Breast epithelium (tissue), 4 donors: ENCODE results near the gene ACTRT2. TPM values are rescaled to one million over a fixed set of nuclear protein-coding genes. Genes with fewer than 3 reads are reported as not detected.

Source experiments
- DNase-seq, 2 donors: peaks; one replicate each; pipeline ENCODE4 v3.0.0-alpha.2; 2019; ENCODE audit warnings: low spot score in 2 of 2
- H3K27ac ChIP-seq, 2 donors: fragments of 200-600 bp; sonication (generic) in 1 of 2; one replicate each; pipeline ENCODE4 v1.5.1; 2016 to 2019; ENCODE audit warnings: mild to moderate bottlenecking in 1 of 2
- H3K27me3 ChIP-seq, 2 donors: fragments of 200-600 bp; sonication (generic) in 1 of 2; one replicate each; pipeline versions ENCODE4 v1.5.1 to v1.6.0; 2017 to 2019; ENCODE audit warnings: control low read depth in 1 of 2, mild to moderate bottlenecking in 1 of 2
- H3K36me3 ChIP-seq: fragments of 200-600 bp; one replicate; pipeline ENCODE4 v1.5.1; 2019
- H3K4me1 ChIP-seq, 2 donors: fragments of 200-600 bp; sonication (generic); one replicate each; pipeline ENCODE4 v1.5.1; 2016 to 2019; ENCODE audit warnings: control low read depth in 1 of 2
- H3K4me3 ChIP-seq, 3 donors: fragments of 200-600 bp; sonication (generic); 1 replicate in 2 of 3; 2 replicates in 1 of 3; pipeline ENCODE4 v1.5.1; 2016 to 2019; ENCODE audit warnings: mild to moderate bottlenecking in 3 of 3, moderate library complexity in 2 of 3
- H3K9me3 ChIP-seq, 2 donors: fragments of 200-600 bp; sonication (generic) in 1 of 2; one replicate each; pipeline ENCODE4 v1.5.1; 2016 to 2019; ENCODE audit warnings: control low read depth in 1 of 2
- POLR2A ChIP-seq: fragments of 450-650 bp; IDR thresholded peaks from one replicate; pipeline ENCODE4 v1.6.1; 2016; ENCODE audit warnings: antibody characterized with exemption, mild to moderate bottlenecking, moderate library complexity
- POLR2AphosphoS5 ChIP-seq, 3 donors: sonication (generic); formaldehyde crosslinking; IDR thresholded peaks; one replicate each; pipeline ENCODE4 v1.6.1; 2017; ENCODE audit warnings: antibody characterized with exemption in 3 of 3
- intact Hi-C: fragments of 100-400 bp; cut with DNase I; formaldehyde crosslinking; loops from one replicate; pipeline ENCODE4 v1.15.1; 2023; ENCODE audit warnings: low total_unique reads
- total RNA-seq, 3 donors: library from RNA; depleted of rRNA; stranded (reverse); fragments of >200 nt; gene quantifications; one replicate each; pipeline ENCODE4 v1.1.0, GENCODE V29; 2016
- TF ChIP-seq, protein P1 (sequence below), 3 donors: fragments of 450-650 bp; IDR thresholded peaks; one replicate each; pipeline ENCODE4 v1.5.1; 2016 to 2017; ENCODE audit warnings: antibody characterized with exemption in 3 of 3, mild to moderate bottlenecking in 3 of 3, moderate library complexity in 3 of 3

ACTRT2 gene
- total RNA-seq, 3 donors from 2014 or later = not detected

GRCh38 chr1:3066250-3066711 is 45.0 kb downstream of the ACTRT2 start:
- H3K36me3 ChIP-seq = no peaks in the 10 kb centered on the region
- no peak for DNase-seq
- H3K4me1 ChIP-seq = peaks cover 5 to 13% of the 10 kb centered on the region in 2 donors
- peaks cover 6 to 91% of the 10 kb centered on the region in 2 donors for H3K27me3 ChIP-seq
- H3K4me3 ChIP-seq = no peak overlapping the region
- TF ChIP-seq, protein P1, sequence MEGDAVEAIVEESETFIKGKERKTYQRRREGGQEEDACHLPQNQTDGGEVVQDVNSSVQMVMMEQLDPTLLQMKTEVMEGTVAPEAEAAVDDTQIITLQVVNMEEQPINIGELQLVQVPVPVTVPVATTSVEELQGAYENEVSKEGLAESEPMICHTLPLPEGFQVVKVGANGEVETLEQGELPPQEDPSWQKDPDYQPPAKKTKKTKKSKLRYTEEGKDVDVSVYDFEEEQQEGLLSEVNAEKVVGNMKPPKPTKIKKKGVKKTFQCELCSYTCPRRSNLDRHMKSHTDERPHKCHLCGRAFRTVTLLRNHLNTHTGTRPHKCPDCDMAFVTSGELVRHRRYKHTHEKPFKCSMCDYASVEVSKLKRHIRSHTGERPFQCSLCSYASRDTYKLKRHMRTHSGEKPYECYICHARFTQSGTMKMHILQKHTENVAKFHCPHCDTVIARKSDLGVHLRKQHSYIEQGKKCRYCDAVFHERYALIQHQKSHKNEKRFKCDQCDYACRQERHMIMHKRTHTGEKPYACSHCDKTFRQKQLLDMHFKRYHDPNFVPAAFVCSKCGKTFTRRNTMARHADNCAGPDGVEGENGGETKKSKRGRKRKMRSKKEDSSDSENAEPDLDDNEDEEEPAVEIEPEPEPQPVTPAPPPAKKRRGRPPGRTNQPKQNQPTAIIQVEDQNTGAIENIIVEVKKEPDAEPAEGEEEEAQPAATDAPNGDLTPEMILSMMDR (IDR thresholded peaks at IDR 0.05) = peak in 1 of 3 donors; percentile 25
- TF ChIP-seq POLR2A (no peak), POLR2AphosphoS5 (IDR thresholded peaks at IDR 0.05) (no peak)
- intact Hi-C loops = no loop called here
- no peak overlapping the region for H3K27ac ChIP-seq
- no peaks in the 10 kb centered on the region for H3K9me3 ChIP-seq

- Histone ChIP-seq H3K36me3 (no peaks in the 10 kb centered on the region), H3K27me3 (peaks cover 6 to 91% of the 10 kb centered on the region in 2 donors), H3K9me3 (no peaks in the 10 kb centered on the region), H3K4me1 (peaks cover 5 to 13% of the 10 kb centered on the region in 2 donors), H3K27ac (no peak overlapping the region), H3K4me3 (no peak overlapping the region)
- TF ChIP-seq, protein P1 (IDR thresholded peaks at IDR 0.05) = no peak
- TF ChIP-seq POLR2A (no peak), POLR2AphosphoS5 (IDR thresholded peaks at IDR 0.05) (no peak)
- intact Hi-C loops = no loop called here
- no peak for DNase-seq
Measured at GRCh38 chr1:3066826-3067225, 45.6 kb downstream of the ACTRT2 start.

GRCh38 chr1:3067301-3067670 is 46.0 kb downstream of the ACTRT2 start:
- H3K4me1 ChIP-seq = peaks cover 5 to 13% of the 10 kb centered on the region in 2 donors
- H3K4me3 ChIP-seq = no peak overlapping the region
- no peak for DNase-seq
- intact Hi-C loops = no loop called here
- no peak overlapping the region for H3K27ac ChIP-seq
- H3K27me3 ChIP-seq = peaks cover 6 to 91% of the 10 kb centered on the region in 2 donors
- H3K9me3 ChIP-seq = no peaks in the 10 kb centered on the region
- H3K36me3 ChIP-seq = no peaks in the 10 kb centered on the region
- no peak for TF ChIP-seq POLR2A
- TF ChIP-seq, protein P1 (IDR thresholded peaks at IDR 0.05) = no peak
- no peak for TF ChIP-seq POLR2AphosphoS5 (IDR thresholded peaks at IDR 0.05)

- Histone ChIP-seq H3K4me1 (peaks cover 5 to 13% of the 10 kb centered on the region in 2 donors), H3K9me3 (no peaks in the 10 kb centered on the region), H3K4me3 (peak overlapping the region; percentile 71 to 81 (median 74)), H3K27ac (no peak overlapping the region), H3K27me3 (peaks cover 6 to 91% of the 10 kb centered on the region in 2 donors), H3K36me3 (no peaks in the 10 kb centered on the region)
- TF ChIP-seq, protein P1 (IDR thresholded peaks at IDR 0.05) = no peak
- TF ChIP-seq POLR2A = no peak
- DNase-seq = no peak
- intact Hi-C loops = no loop called here
Measured at GRCh38 chr1:3067671-3068563, 46.6 kb downstream of the ACTRT2 start.
